ENCODE measurements around the gene MYCN.

MYCN gene

DNA sequence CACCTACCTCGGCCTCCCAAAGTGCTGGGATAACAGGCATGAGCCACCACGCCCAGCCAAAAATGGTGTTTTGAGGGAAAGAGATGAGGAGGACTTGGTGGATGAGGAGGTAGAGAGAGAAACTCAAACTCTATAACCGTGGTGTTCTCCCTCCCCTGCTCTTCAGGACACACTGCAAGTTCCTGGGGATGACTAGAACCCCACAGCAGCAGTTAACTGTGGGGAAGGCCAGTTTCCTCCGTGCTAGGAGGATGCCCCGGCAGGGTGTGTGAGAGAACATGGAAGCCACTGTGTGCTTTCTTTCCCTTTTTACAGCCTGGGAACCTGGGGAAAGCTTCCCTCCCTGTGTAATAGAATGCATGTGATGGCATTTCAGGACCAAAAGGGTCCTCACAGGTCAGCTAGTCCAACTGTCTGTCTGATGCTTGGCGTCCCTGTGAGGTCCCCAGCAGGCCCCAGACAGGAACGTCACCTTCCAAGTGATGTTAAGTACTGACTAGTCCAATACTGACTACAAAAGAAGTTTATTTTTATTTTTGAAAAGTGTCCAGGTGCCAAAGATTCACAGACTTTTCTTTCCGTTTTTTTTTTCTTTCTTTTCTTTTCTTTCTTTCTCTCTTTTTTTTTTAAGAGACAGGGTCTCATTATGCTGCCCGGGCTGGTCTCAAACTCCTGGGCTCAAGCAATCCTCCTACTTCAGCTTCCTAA, 38.9 kb downstream of the MYCN start:
- ChIA-PET CTCF (no interaction called here), POLR2A (ENCODE audit: low non-redundant PET) (no interaction called here)
- no peak for DNase-seq (ENCODE audit: low spot score)
- TF ChIP-seq, protein P1, sequence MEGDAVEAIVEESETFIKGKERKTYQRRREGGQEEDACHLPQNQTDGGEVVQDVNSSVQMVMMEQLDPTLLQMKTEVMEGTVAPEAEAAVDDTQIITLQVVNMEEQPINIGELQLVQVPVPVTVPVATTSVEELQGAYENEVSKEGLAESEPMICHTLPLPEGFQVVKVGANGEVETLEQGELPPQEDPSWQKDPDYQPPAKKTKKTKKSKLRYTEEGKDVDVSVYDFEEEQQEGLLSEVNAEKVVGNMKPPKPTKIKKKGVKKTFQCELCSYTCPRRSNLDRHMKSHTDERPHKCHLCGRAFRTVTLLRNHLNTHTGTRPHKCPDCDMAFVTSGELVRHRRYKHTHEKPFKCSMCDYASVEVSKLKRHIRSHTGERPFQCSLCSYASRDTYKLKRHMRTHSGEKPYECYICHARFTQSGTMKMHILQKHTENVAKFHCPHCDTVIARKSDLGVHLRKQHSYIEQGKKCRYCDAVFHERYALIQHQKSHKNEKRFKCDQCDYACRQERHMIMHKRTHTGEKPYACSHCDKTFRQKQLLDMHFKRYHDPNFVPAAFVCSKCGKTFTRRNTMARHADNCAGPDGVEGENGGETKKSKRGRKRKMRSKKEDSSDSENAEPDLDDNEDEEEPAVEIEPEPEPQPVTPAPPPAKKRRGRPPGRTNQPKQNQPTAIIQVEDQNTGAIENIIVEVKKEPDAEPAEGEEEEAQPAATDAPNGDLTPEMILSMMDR (conservative IDR thresholded peaks at IDR 0.05; ENCODE audit: low read depth): no peak
- H3K27ac ChIP-seq: no peak overlapping the region

DNA sequence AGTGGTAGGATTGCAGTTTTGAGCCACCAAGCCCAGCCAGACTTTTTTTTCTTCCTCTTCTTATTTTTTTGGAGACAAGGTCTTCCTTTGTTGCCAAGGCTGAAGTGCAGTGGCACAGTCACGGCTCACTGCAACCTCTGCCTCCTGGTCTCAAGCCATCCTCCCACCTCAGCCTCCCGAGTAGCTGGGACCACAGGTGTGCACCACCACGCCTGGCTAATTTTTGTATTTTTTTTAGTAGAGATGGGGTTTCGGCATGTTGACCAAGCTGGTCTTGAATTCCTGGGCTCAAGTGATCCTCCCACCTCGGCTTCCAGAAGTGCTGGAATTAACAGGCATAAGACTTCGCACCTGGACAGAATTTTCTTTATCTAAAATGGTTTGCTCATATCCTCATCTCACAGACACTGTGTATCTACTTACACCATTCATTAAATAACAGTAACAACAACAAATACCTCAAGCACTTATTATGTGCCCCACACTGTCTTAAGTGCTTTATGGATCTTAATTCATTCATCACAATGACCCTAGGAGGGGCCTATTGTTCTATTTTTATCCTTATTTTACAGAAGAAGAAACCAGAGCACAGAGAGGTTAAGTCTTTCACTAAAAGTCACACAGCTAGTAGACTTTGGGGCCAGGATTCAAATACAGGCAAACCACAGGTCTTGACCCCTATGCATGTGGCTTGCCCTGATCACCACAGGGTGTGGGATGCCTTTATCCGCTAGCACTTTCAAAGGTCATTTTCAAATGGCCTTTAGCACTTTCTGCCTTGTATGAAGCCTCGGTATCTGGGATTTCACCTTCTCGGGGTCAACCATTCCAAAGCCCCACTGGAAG, 39.6 kb downstream of the MYCN start:
- CTCF ChIA-PET: no interaction called here
- DNase-seq (ENCODE audit: low spot score): no peak
- H3K27ac ChIP-seq: no peak overlapping the region
- POLR2A ChIA-PET (ENCODE audit: low non-redundant PET): no interaction called here
- TF ChIP-seq, protein P1 (conservative IDR thresholded peaks at IDR 0.05; ENCODE audit: low read depth): no peak

DNA sequence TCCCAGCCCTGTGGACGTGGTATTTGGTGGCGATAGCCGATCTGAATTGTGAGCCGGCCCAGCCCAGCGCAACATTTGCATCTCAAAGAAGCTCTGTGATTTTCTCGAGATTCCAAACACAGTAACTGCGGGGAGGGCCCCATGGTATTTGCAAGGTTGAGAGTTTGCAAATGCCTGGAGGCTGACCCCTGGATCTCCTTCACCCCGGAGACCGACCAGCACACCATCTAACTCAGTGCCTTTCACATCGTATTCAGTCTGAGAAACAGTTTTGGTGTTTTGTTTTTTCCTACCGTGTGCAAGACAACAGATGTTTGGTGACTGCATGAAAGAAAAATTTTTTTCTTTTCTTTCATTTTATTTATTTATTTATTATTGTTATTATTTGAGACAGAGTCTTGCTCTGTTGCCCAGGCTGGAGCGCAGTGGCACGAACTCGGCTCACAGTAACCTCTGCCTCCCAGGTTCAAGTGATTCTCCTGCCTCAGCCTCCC, 40.3 kb downstream of the MYCN start:
- no peak overlapping the region for H3K27ac ChIP-seq
- ChIA-PET CTCF (no interaction called here), POLR2A (ENCODE audit: low non-redundant PET) (no interaction called here)
- DNase-seq (ENCODE audit: low spot score): no peak
- TF ChIP-seq, protein P1 (conservative IDR thresholded peaks at IDR 0.05; ENCODE audit: low read depth): no peak

DNA sequence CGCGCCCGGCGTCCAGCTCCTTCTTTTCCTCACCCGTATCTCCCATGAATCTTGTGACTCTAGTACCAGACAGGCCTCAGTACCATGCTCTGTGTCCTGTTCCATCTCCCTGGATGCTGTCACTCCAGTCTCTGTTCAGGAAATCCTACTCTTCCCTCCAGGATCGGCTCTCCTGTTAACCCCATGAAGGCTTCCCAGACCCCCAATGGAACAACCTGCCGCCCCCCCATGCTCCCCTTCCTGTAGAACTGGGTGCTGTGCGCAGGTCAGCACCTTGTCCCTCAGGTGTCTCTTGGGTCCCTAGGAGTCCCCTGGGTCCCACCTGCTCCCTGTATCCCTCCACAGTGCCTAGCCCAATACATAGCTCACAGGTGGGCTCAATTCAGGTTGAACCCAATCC, 41.3 kb downstream of the MYCN start:
- no peak overlapping the region for H3K27ac ChIP-seq

DNA sequence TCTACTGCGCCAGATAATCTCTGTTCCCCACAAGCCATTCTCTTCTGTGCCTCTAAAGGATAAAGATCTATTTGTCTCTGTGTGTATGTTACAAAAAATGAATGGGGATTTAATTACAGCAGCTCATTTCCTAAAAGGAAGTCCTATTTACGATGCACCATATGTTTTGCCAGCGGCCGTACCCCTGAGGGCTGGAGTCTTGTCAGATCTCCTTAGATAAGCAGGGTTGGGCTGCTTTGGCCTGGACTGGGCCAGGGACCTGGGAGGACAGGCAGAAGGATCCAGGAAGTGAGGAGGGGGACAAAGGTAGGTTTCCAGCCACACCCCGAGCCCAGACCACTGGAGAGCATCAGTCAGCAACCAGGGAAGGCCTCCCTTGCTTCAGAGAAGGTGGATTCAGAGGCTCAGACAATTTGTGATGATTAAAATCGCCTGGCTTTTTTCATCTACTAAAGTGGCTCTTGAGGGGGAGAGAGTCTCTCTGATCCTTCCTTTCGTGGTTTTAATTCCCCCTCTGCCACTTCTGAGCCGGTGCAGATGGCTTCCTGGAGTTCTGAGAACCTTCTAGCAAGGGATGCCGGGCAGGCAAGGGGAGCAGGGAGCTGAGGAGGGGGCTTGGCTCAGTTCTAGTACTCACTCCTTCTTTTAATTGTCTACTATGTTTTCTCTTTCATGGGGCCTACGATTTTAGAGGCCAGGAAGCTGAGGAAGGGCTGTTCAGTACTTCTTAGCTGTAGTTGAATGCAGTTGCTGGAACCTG, 42.1 kb downstream of the MYCN start:
- no peak overlapping the region for H3K27ac ChIP-seq
- ChIA-PET CTCF (interaction anchor here (0.7 kb wide), 1 partner anchor 10 kb away, joined by 3 read pairs; no protein-coding TSS in a partner anchor), POLR2A (ENCODE audit: low non-redundant PET) (no interaction called here)
- TF ChIP-seq, protein P1 (conservative IDR thresholded peaks at IDR 0.05; ENCODE audit: low read depth): no peak
- DNase-seq (ENCODE audit: low spot score): no peak

More for the DNA sequence above, 41.3 kb downstream of the MYCN start:
- TF ChIP-seq, protein P1 (conservative IDR thresholded peaks at IDR 0.05; ENCODE audit: low read depth): no peak
- ChIA-PET CTCF (interaction anchor here (0.5 to 0.7 kb wide), 3 partner anchors 9 to 477 kb away, joined by 3 to 6 read pairs (median 3); no protein-coding TSS in a partner anchor), POLR2A (ENCODE audit: low non-redundant PET) (no interaction called here)
- DNase-seq (ENCODE audit: low spot score): no peak

DNA sequence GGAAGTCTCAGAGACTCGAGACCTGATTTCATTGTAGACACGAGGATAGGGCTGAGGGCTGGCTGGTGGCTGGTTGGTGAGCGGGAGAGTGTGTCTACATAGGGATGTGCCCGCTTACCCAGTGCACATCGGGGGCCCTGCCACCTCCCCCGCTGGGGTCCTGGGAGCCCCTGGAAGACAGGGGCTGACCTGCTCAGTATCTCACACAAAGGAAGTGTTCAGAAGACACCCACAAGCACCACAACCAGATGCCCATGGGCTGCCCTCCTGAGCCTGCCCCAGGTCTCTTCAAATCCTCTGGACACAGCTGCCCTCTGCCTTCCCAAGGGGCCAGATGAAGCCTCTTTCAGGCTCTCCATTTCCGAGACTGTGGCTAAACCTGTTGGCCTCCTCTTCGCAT, 43.1 kb downstream of the MYCN start:
- no peak overlapping the region for H3K27ac ChIP-seq
- TF ChIP-seq, protein P1 (conservative IDR thresholded peaks at IDR 0.05; ENCODE audit: low read depth): no peak
- ChIA-PET POLR2A (ENCODE audit: low non-redundant PET) (no interaction called here), CTCF (no interaction called here)
- no peak for DNase-seq (ENCODE audit: low spot score)

Measured in RWPE1 (cell line).